T-helper 2 cell (primary cell): ENCODE data around the gene ARHGAP6.
"Not testable (repeated sequence)": the region's sequence is repeated elsewhere in the genome, so short reads cannot be mapped to it uniquely, and the experiment has no call there.

Source experiments
- DNase-seq, 5 experiments: peaks; one replicate each; pipeline versions ENCODE4 v3.0.0 to v3.0.0-alpha.2; 2012 to 2022

Gene ARHGAP6

DNA sequence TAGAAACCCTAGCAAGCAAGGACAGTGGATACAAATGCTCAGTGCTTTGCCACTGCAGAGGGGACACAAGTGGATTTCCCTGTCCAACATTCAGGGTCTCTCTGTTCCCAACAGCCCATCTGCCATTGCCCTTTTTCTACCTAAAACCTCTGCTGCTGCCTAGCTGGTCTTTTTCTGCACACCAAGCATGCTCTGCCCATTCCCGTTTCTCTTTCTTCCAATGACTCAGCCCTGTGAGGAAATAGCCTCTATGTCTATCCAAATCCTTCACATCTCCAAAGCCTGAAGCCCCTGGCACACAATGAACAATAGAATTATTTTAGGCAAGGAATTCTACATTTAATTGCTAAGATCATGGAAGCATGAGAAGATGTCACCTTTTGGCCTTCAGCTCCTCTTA, 378.2 kb downstream of the ARHGAP6 start:
- DNase-seq = no peak

DNA sequence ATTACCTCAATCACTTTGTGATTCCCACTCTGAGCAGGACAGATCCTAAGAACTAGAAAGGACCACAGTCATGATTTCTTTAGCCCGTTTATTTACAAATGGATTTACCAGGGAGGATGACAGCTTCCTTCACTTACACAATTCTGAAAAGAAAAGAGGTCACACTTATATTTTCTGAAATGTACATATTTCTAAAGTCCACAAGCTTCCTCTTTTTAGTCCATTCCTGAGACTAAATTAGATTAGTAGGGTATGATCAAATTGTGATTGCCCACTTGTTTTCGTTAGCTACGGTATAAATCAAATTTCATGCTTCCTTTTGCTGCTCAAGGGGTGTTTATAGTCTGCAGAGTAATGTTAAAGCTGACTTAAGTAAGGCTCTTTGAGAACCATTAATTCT, 380.1 kb downstream of the ARHGAP6 start:
- no peak for DNase-seq

DNA sequence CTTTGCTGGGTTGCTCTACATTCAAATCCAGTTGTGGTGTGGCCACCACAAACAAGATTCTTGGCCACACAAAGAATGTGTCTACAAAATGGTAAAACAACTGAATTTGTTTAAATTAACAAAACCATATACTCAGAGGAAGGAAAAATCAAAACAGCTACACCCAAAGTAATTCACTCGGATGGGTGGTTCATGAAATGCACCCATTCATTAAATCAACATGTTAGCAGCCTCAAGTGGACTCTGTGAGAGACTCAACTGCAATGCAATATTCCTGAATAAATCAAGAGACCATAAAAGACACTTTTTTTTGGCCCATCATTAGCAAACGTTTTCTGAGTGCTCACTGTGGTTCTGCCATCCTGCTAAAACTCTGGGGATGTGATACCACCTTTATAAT, 383.7 kb downstream of the ARHGAP6 start:
- no peak for DNase-seq

DNA sequence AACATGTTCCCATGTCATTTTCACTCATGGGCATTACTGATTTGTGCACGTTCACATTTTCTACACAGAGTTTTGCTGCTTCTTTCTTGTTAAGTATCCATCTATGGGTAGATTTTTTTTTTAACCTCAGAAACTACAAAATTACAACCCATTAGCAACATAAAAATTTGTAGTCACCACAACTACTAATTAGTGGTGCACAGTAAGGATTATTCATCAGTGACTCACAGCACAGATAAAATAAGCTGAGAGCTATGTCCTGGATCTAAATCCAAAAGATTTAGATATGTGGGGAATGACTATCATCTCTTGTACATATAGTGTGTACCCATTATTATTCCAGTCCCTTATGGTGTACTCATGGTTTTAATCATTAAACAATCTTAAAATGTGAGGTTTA, 392.2 kb downstream of the ARHGAP6 start:
- no peak for DNase-seq

DNA sequence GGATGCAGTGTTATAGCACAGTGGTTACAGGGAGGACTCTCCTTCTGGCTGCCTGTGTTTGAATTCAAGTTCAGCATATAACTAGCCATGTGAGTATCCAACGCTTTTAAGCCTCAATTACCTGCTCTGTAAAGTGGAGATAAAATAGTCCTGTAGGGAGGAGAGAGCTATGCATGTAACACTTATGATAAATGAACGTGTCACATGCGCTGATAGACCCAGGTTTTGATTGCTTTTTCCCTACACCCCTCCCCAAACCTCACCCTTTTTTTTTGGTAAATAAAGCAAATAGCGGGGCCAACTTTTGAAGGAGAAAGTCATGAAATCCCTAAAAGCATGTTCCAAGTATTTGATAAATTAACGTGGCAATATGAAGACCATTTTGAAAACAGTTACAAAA, 392.9 kb downstream of the ARHGAP6 start:
- no peak for DNase-seq

DNA sequence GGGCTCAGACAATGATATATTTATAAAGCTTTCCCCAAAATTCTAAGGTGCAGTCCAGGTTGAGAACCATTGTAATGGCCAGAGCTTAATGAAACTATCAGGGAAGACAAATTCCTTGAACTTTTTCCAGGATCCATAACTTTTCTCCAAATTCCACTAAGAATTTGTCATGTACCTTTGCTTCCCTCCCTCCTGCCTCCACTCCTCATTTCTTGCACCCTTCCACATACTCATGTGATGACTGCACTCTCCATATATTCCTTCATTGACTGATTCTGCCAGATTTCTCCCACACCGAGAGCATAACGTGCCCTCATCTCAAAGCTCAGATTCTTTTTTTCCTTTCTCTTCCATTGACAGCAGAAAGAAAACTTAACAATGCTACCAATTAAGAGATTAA, 393.4 kb downstream of the ARHGAP6 start:
- no peak for DNase-seq

DNA sequence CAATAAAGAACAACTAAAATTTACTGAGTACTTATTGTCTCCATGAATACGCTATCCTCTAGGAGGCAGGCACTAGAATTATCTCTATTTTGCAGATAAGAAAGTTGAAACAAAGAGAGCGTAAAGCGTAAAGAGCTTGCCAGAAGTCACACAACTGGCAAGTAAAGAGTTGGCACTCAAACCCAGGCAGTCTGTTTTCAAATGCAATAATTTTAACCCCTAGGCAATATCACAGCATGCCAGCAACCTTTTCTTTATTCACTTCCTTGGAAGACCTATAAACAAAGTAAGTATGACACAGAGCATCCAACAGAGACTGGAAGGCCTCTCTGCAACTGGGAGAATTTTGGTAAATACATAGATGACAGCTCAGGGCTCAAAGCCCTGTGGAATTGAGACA, 395.7 kb downstream of the ARHGAP6 start:
- no peak for DNase-seq

DNA sequence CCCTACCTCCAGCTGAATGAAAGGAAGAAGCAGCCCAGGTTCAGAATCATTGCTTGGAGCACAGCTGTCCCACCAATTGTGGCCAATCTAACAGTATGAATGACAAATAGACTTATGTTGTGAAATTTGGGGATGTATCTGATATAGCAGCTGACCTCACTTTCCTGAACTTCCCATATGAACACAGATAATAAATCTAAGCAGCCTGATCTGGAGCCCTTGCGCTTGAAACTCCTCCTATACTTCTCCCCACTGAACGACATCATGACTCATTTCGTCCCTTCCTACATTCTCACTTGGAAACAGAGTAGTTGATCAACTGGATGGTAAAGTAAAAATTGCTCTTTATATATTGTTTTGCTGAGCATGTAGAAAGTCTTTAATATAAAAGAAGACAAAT, 396.7 kb downstream of the ARHGAP6 start:
- DNase-seq = no peak

DNA sequence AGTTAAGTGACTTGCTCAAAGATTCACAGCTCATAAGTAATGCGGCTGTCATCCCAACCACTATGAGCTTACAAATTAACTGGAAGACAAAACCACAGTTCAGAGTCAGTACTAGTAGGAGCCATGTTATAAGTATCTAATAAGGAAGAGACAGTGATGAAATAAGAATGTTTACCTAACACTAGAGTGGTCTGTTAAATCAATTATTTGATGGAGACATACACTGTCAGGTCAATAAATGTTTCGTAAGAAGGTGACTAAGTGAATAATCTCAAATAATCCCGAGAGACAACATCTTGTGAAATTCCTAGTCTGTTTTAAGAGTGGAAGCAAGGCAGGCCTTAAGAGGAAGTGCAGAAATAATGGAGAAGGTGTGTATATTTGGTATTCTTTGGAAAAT, 398.3 kb downstream of the ARHGAP6 start:
- DNase-seq = no peak

DNA sequence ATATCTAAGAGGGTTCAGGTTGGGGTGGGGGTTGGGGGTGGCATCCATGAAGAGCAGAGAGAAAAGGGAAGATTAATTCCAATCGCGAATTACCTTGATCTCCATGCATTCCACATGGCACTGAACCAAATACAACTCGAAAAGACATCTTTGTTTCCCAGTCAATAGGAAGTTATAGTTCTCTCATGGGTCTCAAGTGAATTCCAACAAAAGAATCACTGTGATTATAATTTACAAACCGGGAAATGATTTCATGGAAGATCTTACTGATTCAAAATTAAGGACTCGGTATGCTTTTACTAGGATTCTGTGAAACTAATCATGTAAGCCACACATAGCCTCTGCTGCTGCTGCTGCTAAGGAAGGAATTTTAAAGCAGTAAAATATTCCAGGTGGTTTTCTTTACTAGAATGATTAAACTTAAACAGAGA, 399.1 kb downstream of the ARHGAP6 start:
- no peak for DNase-seq

DNA sequence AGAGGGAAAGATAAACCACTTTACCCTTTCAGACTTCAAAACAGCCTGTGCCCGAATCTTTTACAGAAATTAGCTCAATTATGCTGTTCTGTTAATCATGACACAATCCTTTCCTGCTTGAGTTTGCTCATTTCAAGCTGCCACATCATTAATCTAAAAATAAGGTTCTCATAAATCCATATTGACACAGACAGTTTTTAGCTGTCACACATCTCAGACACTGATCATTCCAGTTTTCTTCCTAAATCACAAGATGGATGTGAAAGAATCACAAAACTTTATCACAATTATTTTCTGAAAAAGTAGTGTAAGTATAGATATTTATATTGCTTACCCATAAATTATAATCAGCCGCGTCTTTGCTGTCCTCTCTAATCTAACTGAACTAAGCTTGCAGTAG, 400.4 kb downstream of the ARHGAP6 start:
- no peak for DNase-seq

DNA sequence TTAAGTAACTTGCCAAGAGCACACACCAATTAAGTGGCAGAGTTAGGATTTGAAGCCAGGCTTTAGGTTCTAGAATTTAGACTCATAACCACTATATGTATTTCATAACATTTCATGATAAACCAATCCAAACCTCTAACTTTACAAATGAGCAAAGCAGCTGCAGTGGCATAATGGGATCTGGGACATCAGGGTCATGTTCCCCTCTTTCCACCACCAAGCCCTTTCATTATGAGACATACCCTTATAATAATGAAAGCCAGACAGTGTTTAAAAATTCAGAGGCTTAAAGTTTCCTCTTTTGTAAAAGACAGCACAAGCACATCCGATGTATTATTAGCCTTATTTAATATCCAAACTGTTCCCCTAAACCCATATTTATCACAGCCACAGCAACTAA, 400.8 kb downstream of the ARHGAP6 start:
- DNase-seq = no peak

DNA sequence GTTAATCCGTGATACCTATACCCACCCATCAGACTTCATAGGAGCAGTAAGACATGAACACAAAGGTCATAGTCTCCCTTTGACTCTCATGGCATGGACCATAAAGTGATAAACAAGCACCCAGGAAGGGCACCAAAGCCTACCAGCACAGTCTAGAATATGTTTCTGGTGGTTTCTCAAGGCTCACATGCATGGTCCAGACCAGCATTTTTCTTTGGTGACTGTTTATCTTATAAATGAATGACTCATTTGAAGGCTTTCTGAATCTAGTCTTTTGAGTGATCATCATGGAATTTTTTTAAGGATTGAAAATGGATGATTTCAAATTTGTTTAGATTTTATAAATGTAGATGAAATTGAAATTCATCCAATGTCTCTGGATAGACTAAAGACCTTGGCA, 404.5 kb downstream of the ARHGAP6 start:
- no peak for DNase-seq

DNA sequence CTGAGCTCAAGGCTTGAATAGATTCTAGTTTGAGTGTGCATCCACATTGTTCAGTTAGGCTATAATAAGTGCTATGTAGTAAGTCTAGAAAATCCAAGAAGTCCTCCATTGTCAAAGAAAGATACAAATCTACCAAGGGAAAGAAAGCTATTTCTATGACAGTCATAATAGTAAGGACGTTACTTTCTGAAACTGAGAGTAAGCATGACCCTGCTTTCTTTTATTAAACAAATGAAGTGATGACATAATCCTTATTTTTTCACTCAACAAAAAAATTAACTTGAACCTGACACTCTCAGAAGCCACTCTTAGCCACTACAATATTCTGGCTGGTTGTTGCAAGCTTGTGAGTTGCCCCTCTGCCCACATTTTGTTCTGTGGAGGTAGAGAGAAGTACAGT, 406.3 kb downstream of the ARHGAP6 start:
- no peak for DNase-seq

DNA sequence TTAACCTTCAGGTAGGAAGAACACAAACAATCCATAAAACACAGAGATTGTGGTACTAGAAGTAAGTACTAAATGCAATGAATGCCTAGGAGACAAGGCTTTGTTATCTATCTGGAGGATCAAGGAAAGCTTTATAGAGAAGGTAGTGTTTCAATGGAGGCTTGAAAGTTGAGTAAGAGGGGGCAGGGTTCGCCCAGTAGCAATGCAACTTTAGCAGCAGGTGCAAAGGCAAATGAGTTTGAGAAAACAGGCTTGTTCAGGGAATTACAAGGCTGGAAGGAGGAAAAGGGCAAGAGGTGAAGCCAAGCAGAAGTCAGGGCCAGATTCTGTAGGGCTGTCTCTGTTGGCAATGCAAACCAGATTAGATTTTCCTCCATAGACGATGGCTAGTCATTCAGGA, 408.0 kb downstream of the ARHGAP6 start:
- DNase-seq = no peak

DNA sequence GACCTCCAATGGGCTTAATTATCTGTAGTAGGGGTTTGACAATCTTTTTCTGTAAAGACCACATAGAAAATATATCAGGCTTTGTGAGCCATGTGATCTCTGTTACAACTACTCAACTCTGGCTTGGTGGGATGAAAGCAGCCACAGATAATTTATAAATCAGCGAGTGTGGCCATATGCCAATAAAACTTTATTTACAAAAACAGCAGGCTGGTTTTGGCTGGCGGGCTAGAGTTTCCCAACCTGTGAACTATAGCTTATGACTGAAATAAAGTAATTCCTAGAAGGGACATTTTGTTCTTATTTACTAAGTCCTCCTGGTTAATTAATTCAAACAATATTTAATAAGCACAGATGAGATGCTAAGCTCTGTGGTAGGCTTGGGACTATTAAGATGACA, 408.4 kb downstream of the ARHGAP6 start:
- DNase-seq = no peak

DNA sequence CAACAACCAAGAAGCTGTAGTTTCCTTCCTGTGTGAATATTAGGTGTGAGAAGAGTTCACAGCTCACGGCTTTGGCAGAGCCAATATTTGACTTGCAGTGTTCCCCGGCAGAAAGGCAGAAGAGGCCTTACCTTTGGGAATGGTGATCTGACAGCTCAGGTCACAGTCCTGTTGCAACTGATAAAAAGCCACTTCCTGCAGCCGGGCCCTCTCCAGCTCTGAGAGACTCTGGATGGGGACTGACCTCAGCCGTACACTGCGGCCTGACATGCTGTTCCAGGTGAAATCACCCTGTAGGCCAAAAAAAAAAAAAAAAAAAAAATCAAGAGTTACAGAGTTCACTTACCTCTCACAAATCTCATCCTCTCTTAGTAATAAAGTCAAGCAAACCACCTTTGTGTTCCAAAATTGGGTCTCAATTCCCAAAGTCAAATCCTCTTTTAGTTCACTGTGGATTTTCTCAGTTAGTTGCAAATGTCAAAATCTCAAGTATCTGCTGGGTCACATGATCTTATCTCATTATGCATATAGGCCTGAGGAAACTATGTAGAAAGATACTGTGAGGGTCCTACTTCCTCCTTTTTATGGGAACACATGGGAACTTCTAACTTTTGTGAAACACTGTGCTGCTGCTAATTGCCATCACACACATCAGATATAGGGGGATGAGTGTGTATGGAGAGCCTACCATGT, 411.2 kb downstream of the ARHGAP6 start:
- DNase-seq = no peak

DNA sequence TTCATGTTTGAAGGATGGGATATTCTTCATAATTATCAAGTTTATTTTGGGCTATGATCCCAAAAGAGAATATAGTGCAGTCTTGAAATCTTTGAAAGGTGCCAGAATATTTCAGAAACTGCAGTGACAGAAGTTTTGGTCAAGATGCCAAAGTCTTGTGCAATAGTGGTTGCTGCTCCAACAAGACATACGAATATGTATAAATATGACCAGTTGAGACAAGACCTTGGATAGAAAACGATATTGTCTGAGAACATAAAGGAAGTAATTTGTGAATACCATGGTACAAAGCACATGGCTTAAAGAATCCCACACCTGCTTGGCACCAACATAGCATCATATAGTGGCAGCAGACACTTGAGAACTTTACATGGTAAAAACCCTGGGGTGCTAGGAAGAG, 421.1 kb downstream of the ARHGAP6 start:
- DNase-seq = no peak

DNA sequence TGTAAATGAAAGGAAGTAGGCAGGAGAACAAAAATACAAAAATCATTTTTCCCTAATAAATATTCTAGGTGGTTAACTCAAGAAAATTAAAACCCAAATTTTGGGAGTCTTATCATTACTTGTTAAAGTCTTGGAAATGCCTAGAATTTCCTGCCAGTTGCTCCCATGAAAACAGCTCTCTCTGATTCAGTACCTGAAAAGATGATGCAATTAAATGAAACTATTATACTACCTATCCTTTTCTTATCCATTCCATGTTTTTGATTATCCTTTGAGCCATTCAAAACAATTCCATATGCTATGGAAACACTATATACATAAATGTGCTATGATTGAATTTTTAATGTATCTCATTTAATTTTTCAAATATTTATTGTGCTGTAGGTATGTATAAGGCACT, 423.0 kb downstream of the ARHGAP6 start:
- no peak for DNase-seq

DNA sequence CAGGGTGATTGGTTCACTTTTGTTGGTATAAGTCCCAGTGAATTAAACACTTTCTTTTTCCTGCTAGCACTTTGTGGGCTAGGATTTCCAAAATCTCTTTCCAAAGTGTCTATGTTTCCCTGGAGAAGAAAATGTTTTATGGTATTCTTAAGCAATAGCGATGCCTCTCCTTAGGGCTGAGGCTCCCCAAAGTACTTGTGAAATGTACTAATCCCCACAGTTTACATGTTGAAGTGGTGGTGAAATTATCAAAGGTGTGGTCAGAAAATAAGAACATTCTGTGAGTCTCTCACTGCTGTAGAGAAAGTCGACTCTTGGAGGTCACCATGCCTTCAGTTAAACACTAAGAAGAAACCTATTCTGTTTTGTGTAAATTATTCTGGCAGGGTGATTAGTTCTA, 424.0 kb downstream of the ARHGAP6 start:
- no peak for DNase-seq

DNA sequence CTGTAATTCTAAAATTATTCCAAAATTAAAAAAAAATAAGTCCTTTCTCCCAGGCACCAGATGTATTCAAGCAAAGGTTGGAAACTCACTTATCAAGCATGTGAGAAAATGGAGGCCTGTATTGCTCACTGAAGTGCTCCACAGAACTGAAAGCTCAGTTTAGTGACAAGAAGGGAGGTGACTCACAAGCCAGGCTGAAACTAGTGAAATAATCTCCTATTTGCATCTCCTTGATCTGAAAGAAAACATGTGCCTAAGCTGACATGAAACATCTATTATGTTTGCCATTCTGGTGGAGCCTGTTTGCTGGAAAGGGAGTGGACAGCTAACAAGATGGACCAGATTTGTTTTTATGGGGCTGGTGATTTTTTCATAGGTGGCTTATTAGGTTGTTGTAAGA, 426.5 kb downstream of the ARHGAP6 start:
- DNase-seq = no peak

DNA sequence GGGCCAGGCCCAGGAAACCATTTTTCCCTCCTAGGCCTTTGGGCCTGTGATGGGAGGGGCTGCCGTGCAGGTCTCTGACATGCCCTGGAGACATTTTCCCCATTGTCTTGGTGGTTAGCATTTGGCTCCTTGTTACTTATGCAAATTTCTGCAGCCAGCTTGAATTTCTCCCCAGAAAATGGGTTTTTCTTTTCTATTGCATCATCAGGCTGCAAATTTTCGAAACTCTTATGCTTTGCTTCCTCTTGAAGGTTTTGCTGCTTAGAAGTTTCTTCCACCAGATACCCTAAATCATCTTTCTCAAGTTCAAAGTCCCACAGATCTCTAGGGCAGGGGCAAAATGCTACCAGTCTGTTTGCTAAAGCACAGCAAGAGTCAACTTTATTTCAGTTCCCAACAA, 430.3 kb downstream of the ARHGAP6 start:
- DNase-seq = not testable (repeated sequence)

DNA sequence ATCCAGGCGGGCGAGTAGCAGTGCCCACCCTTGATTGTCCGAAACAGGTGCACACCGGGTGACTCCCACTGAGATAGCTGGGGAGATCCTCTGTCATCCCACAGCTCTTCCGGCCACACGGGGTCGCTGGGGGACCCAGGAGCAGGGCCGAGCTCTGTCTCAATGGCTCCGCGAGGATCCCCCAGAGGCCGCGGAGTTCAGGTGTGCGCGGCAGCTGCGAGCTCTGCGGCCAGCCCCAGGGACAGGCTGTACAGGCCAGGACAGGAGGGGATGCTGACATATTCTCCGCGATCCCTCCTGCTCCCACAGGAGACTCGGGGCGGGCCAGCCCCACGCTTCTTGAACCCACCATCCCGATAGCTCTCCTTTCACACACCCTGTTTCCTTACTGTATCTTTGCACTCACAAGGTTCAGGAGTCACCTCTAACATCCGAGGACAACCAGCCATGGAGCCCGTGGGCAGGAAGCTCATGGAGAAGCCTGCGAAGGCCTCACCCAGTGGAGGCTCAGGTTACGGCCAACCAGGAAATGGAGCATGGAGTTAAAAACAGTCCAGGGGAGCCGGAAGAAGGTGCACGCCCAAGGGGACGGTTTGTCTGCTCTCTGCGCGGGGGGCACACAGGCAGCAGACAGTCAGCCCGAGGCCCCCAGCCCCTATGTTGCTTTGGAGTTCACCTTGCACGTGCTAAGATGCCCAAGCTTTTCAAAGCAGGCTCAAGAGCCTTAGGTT, 450.4 kb downstream of the ARHGAP6 start:
- no peak for DNase-seq

DNA sequence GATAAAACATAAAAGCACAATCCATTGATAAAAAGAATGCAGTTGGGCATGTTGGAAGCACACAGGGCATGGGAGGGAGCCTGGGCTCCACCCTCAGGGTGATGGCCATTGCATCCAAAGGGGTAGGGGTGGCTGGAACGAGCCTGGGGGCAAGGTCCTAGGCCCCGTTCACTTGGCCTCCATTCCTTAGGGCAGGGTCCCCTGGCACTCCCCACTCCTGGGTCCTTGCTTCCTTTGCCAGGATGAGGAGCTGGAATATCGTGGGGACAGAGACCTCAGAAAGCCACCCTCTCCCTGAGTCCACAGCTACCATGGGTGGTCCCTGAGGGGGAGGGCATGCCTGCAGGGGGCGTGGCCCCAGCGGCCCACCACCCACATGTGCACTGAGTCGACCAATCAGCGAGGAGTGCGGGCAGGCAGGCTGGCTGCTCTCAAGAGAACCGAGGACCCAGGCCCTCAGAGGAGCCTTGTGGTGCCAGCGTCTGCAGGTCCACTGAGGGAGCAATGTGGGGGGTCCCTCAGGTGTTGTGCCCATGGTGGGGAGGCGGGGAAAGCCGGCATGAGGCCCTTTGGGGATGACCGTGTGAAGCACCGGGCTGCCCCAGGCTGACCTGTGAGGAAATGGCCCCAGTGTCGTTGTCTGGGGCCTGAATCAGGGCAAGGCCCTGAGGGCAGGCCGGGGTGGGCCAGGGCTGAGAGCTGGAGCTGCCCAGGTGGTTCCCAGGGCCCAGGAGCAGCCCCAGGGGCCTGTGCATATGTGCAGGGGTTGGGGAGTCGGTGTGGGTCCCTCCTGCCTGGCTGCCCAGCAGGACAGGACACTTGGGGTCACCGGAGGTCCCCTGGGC, 451.2 kb downstream of the ARHGAP6 start:
- no peak for DNase-seq
